Measurements from ENCODE around the gene SIL1. TPM values are rescaled to one million over a fixed set of nuclear protein-coding genes. Genes with fewer than 3 reads are reported as not detected.

The SIL1 gene
- total and polyA plus RNA-seq, 9 of the 15 experiments (the other 6 are each of a cell fraction or from before 2014, with no cell fraction given): 1.3 to 30.5 (median 18.1) TPM

- TF ChIP-seq REST (IDR thresholded peaks at IDR 0.05; ENCODE audit: borderline replicate concordance): peak; percentile 34; the same call in 1 of the 2 replicates
- no peak for TF ChIP-seq REST (CRISPR knock-in tag; IDR thresholded peaks at IDR 0.05; ENCODE audit: low read depth)
- no peak for TF ChIP-seq JUND (IDR thresholded peaks at IDR 0.05; ENCODE audit: borderline replicate concordance, low read depth, low read length)
- TF ChIP-seq JUND (tag; IDR thresholded peaks at IDR 0.05; ENCODE audit: borderline replicate concordance, low read depth, low read length): no peak
Measured at GRCh38 chr5:139091439-139092156, 106.6 kb downstream of the SIL1 start (continued).
